ENCODE data around the gene PTGDR2.

DNA sequence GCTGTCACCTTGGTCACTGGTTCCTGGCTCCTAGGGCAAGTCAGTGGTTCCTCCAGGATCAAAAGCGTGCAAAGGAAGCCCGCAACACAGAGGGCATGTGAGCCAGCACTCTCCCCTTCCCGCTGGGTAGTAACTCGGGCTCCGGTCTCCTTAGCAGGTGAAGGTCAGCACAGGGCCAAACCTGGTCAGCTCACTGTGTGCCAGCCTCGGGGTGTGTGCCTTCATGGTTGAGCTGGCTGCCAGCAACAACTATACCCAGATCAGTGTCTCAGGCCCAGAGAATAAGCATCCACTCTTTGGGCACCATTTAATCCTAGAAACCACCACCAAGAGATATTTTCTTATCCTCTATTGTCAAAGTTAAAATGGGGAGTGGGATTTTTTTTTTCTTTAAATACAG is 30.0 kb downstream of the PTGDR2 start:
- TF ChIP-seq ZNF274 (IDR thresholded peaks at IDR 0.05; ENCODE audit: low read depth, low read length) (no peak), SUZ12 (IDR thresholded peaks at IDR 0.05; ENCODE audit: extremely low read depth, insufficient read depth, insufficient read length) (no peak)
